GM12864 (cell line): ENCODE results near the gene TMEM186.

Source experiments
- DNase-seq: peaks from one replicate; pipeline ENCODE4 v3.0.0-alpha.2; 2011; ENCODE audit warnings: low read depth
- H3K4me3 ChIP-seq: 2 replicates; pipeline ENCODE4 v1.5.1; 2011; ENCODE audit warnings: mild to moderate bottlenecking, low read depth, low read length, control low read depth
- TF ChIP-seq, protein P1 (sequence below): IDR thresholded peaks from 2 replicates; pipeline ENCODE4 v1.5.1; 2011; ENCODE audit warnings: low read depth, mild to moderate bottlenecking, moderate library complexity, low read length, control low read depth, inconsistent platforms; ENCODE audit errors: missing control alignments

The TMEM186 gene

GRCh38 chr16:8768283-8768682, 29.2 kb downstream of the TMEM186 start:
- DNase-seq = no peak
- TF ChIP-seq, protein P1, sequence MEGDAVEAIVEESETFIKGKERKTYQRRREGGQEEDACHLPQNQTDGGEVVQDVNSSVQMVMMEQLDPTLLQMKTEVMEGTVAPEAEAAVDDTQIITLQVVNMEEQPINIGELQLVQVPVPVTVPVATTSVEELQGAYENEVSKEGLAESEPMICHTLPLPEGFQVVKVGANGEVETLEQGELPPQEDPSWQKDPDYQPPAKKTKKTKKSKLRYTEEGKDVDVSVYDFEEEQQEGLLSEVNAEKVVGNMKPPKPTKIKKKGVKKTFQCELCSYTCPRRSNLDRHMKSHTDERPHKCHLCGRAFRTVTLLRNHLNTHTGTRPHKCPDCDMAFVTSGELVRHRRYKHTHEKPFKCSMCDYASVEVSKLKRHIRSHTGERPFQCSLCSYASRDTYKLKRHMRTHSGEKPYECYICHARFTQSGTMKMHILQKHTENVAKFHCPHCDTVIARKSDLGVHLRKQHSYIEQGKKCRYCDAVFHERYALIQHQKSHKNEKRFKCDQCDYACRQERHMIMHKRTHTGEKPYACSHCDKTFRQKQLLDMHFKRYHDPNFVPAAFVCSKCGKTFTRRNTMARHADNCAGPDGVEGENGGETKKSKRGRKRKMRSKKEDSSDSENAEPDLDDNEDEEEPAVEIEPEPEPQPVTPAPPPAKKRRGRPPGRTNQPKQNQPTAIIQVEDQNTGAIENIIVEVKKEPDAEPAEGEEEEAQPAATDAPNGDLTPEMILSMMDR = no peak
- H3K4me3 ChIP-seq = no peak overlapping the region

DNA sequence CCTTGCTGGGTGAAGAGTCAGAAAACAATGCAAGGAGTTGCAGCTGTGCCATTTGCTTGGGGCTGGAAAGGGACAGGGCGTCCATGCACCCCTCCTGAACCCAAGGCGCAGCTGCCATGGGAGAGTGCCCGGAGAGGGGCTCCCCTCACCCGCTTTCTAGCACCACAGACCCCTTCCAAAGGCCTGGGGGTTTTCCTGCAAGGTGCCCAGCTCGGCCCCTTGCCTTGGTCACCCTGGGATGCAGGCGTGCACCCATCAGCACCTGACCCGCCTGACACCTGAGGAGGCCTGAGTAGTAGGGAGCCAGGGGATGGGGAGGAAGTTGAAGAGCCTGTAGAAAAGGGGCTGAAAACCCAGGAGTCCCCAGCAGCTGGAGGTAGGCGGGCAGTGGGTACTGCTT, 30.3 kb downstream of the TMEM186 start:
- TF ChIP-seq, protein P1 = no peak
- DNase-seq = no peak
- no peak overlapping the region for H3K4me3 ChIP-seq

DNA sequence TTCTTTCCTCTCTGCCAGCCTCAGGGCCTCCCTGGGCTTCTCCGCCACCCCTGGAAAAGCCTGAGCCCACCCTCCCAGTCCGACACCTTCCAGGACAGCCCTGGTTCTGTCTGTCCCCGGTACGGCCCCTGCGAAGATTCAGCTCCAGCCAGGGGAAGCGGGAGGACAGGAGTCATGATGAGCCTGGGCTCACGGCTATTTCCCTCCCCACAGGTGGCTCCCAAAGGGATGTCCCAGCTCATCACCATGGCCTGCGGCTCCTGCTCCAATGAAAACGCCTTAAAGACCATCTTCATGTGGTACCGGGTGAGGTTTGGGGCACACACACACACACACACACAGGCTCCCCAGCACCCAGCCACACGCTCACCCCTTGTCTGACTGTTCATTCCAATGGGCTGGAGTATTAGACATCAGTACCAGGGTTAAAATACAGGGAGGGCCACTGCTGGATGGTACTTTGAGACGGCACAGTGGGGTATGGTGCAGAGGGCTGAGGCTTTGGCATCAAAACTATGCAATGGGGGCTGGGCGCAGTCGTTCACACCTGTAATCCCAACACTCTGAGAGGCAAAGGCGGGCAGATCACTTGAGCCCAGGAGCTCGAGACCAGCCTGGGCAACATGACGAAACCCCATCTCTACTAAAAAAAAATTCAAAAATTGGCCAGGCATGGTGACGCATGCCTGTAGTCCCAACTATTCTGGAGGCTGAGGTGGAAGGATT, 32.8 kb downstream of the TMEM186 start:
- TF ChIP-seq, protein P1 = no peak
- no peak for DNase-seq
- H3K4me3 ChIP-seq = no peak overlapping the region

DNA sequence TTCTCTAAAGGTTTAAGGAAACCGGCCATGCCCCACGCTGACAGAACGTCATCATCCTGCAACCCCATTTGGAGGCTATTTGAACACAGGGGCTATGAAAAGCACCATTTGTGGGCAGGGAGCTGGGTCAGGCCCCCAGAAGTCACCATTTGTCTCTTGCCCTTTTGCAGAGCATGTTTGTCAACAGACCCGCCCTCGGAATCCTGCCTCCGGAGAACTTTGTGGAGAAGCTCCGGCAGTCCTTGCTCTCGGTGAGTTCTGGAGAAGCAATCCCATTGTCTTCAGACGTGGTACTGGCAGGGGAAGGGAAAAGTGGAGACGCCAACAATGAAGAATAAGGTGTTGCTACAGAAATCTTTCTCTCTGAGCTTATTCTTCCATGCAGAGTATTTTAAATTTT, 33.5 kb downstream of the TMEM186 start:
- no peak for DNase-seq
- TF ChIP-seq, protein P1 = no peak

DNA sequence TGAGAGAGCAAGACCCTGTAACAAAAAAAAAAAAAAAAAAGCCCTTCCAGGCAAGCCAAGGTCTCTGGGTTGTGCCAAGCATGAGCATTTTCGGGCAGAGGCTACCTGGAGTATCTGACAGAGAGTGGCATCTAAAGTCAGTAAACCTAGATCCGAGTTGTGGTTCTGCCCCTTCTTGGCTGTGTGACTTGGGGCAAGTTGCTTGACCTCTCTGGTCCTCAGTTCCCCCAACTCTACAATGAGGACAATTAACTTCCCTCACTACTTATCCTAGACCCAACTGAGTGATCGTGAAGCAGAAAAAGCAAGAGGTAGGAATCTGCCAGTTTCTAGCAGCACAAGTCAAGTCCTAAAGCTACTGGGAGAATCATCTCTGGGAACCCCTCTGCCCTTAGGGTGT, 34.4 kb downstream of the TMEM186 start:
- H3K4me3 ChIP-seq = no peak overlapping the region
- no peak for DNase-seq
- TF ChIP-seq, protein P1 = no peak

More for the DNA sequence above, 33.5 kb downstream of the TMEM186 start:
- no peak overlapping the region for H3K4me3 ChIP-seq

- no peak for DNase-seq
- no peak overlapping the region for H3K4me3 ChIP-seq
- TF ChIP-seq, protein P1 = no peak
These were observed 35.2 kb downstream of the TMEM186 start for GRCh38 chr16:8762254-8762653.

DNA sequence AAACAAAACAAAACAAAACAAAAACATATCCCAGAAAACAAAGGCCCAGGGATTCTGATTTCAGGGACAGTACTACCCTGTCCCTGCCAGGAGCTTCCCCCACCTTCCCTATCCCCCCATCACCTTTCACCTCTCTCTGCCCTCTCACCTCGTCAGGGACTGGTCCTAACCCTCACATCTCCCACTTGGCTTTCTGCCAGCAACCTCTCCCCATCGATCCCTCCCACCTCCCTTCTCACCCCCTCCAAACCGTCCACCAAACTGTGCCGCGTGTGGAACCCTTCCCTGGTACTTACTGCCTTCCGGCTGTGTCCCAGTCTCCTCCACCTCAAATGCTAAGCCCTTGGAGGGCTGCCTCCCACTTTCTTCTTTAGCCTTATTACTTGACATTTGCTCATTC, 36.4 kb downstream of the TMEM186 start:
- DNase-seq = no peak
- TF ChIP-seq, protein P1 = no peak
- H3K4me3 ChIP-seq = no peak overlapping the region
